ENCODE data around the gene CD3D.
"Not testable (repeated sequence)": the region's sequence is repeated elsewhere in the genome, so short reads cannot be mapped to it uniquely, and the experiment has no call there.

Gene CD3D

GRCh38 chr11:118314988-118315411 lies 27.5 kb downstream of the CD3D start:
- Histone ChIP-seq H3K27me3 (ENCODE audit: insufficient read depth, low read length) (peaks cover 11% of the 10 kb centered on the region; the same call in 1 of the 2 replicates), H3K9me3 (ENCODE audit: insufficient read depth, low read depth, low read length) (no peaks in the 10 kb centered on the region), H3K4me1 (ENCODE audit: insufficient read depth, low read length) (peaks cover 15% of the 10 kb centered on the region), H3K27ac (ENCODE audit: low read depth, low read length) (no peak overlapping the region; the same call in 1 of the 2 replicates), H3K36me3 (ENCODE audit: insufficient read depth, low read length) (no peaks in the 10 kb centered on the region), H3K4me3 (ENCODE audit: low read length) (peak overlapping the region; percentile 47), H3K9ac (ENCODE audit: low read depth, low read length) (no peak overlapping the region)
- 57% methylated on average over 6 of the region's 7 CpGs for WGBS

GRCh38 chr11:118313242-118313641 lies 29.3 kb downstream of the CD3D start:
- Histone ChIP-seq H3K4me3 (ENCODE audit: low read length) (no peak overlapping the region), H3K27me3 (ENCODE audit: insufficient read depth, low read length) (peaks cover 11% of the 10 kb centered on the region; the same call in 1 of the 2 replicates), H3K27ac (ENCODE audit: low read depth, low read length) (no peak overlapping the region), H3K9me3 (ENCODE audit: insufficient read depth, low read depth, low read length) (no peaks in the 10 kb centered on the region), H3K9ac (ENCODE audit: low read depth, low read length) (no peak overlapping the region), H3K36me3 (ENCODE audit: insufficient read depth, low read length) (no peaks in the 10 kb centered on the region), H3K4me1 (ENCODE audit: insufficient read depth, low read length) (peaks cover 15% of the 10 kb centered on the region)
- WGBS, result 88% methylated on average over 2 of the region's 4 CpGs

- Histone ChIP-seq H3K4me1 (ENCODE audit: insufficient read depth, low read length) (peaks cover 15% of the 10 kb centered on the region), H3K27ac (ENCODE audit: low read depth, low read length) (no peak overlapping the region), H3K4me3 (ENCODE audit: low read length) (no peak overlapping the region), H3K9me3 (ENCODE audit: insufficient read depth, low read depth, low read length) (no peaks in the 10 kb centered on the region), H3K36me3 (ENCODE audit: insufficient read depth, low read length) (no peaks in the 10 kb centered on the region), H3K27me3 (ENCODE audit: insufficient read depth, low read length) (peaks cover 11% of the 10 kb centered on the region; the same call in 1 of the 2 replicates), H3K9ac (ENCODE audit: low read depth, low read length) (no peak overlapping the region)
- 95% methylated on average over 2 of the region's 2 CpGs for WGBS
These were observed 30.2 kb downstream of the CD3D start for GRCh38 chr11:118312328-118312727.

- Histone ChIP-seq H3K36me3 (ENCODE audit: insufficient read depth, low read length) (no peaks in the 10 kb centered on the region), H3K27me3 (ENCODE audit: insufficient read depth, low read length) (peaks cover 6% of the 10 kb centered on the region; the same call in 1 of the 2 replicates), H3K9ac (ENCODE audit: low read depth, low read length) (no peak overlapping the region), H3K27ac (ENCODE audit: low read depth, low read length) (no peak overlapping the region), H3K4me1 (ENCODE audit: insufficient read depth, low read length) (peaks cover 13% of the 10 kb centered on the region), H3K4me3 (ENCODE audit: low read length) (no peak overlapping the region), H3K9me3 (ENCODE audit: insufficient read depth, low read depth, low read length) (no peaks in the 10 kb centered on the region)
- WGBS, result 78% methylated on average over 3 of the region's 4 CpGs
These were observed 31.0 kb downstream of the CD3D start for GRCh38 chr11:118311518-118311917.

GRCh38 chr11:118310781-118311485 lies 31.6 kb downstream of the CD3D start:
- Histone ChIP-seq H3K4me1 (ENCODE audit: insufficient read depth, low read length) (peaks cover 7% of the 10 kb centered on the region; the same call in 1 of the 2 replicates), H3K9me3 (ENCODE audit: insufficient read depth, low read depth, low read length) (no peaks in the 10 kb centered on the region), H3K4me3 (ENCODE audit: low read length) (no peak overlapping the region), H3K27me3 (ENCODE audit: insufficient read depth, low read length) (peaks cover 6% of the 10 kb centered on the region; the same call in 1 of the 2 replicates), H3K36me3 (ENCODE audit: insufficient read depth, low read length) (no peaks in the 10 kb centered on the region), H3K9ac (ENCODE audit: low read depth, low read length) (no peak overlapping the region), H3K27ac (ENCODE audit: low read depth, low read length) (no peak overlapping the region)
- no CpG with 5 or more reads among the region's 3 CpGs for WGBS

GRCh38 chr11:118310271-118310670 lies 32.2 kb downstream of the CD3D start:
- H3K4me1 ChIP-seq (ENCODE audit: insufficient read depth, low read length), result 0 out of 2 replicates have a peak, but pooled peaks cover 3% of the 10 kb centered on the region
- WGBS, result 97% methylated on average over 3 of the region's 3 CpGs
- no peak overlapping the region for H3K4me3 ChIP-seq (ENCODE audit: low read length)
- H3K27ac ChIP-seq (ENCODE audit: low read depth, low read length), result no peak overlapping the region
- H3K27me3 ChIP-seq (ENCODE audit: insufficient read depth, low read length), result peaks cover 6% of the 10 kb centered on the region; the same call in 1 of the 2 replicates
- no peak overlapping the region for H3K9ac ChIP-seq (ENCODE audit: low read depth, low read length)
- H3K9me3 ChIP-seq (ENCODE audit: insufficient read depth, low read depth, low read length), result no peaks in the 10 kb centered on the region
- H3K36me3 ChIP-seq (ENCODE audit: insufficient read depth, low read length), result no peaks in the 10 kb centered on the region

- H3K27ac ChIP-seq (ENCODE audit: low read depth, low read length); H3K4me3 ChIP-seq (ENCODE audit: low read length); H3K36me3 ChIP-seq (ENCODE audit: insufficient read depth, low read length); H3K9me3 ChIP-seq (ENCODE audit: insufficient read depth, low read depth, low read length); H3K4me1 ChIP-seq (ENCODE audit: insufficient read depth, low read length); H3K27me3 ChIP-seq (ENCODE audit: insufficient read depth, low read length); H3K9ac ChIP-seq (ENCODE audit: low read depth, low read length): not testable (repeated sequence)
- WGBS, result 100% methylated on average over 5 of the region's 5 CpGs
These were observed 33.4 kb downstream of the CD3D start for GRCh38 chr11:118308995-118309528.

GRCh38 chr11:118306556-118306955 lies 35.9 kb downstream of the CD3D start:
- WGBS, result 98% methylated on average over 2 of the region's 2 CpGs
- H3K36me3 ChIP-seq (ENCODE audit: insufficient read depth, low read length), result no peaks in the 10 kb centered on the region

GRCh38 chr11:118305726-118306125 lies 36.8 kb downstream of the CD3D start:
- no peaks in the 10 kb centered on the region for H3K9me3 ChIP-seq (ENCODE audit: insufficient read depth, low read depth, low read length)
- no peak overlapping the region for H3K4me3 ChIP-seq (ENCODE audit: low read length)
- no peaks in the 10 kb centered on the region for H3K27me3 ChIP-seq (ENCODE audit: insufficient read depth, low read length)
- H3K27ac ChIP-seq (ENCODE audit: low read depth, low read length), result no peak overlapping the region
- H3K9ac ChIP-seq (ENCODE audit: low read depth, low read length), result no peak overlapping the region
- H3K4me1 ChIP-seq (ENCODE audit: insufficient read depth, low read length), result no peaks in the 10 kb centered on the region
- no peaks in the 10 kb centered on the region for H3K36me3 ChIP-seq (ENCODE audit: insufficient read depth, low read length)
- 76% methylated on average over 8 of the region's 8 CpGs for WGBS

More at GRCh38 chr11:118306556-118306955, 35.9 kb downstream of the CD3D start:
- no peaks in the 10 kb centered on the region for H3K27me3 ChIP-seq (ENCODE audit: insufficient read depth, low read length)
- no peak overlapping the region for H3K4me3 ChIP-seq (ENCODE audit: low read length)
- no peaks in the 10 kb centered on the region for H3K9me3 ChIP-seq (ENCODE audit: insufficient read depth, low read depth, low read length)
- H3K9ac ChIP-seq (ENCODE audit: low read depth, low read length), result no peak overlapping the region
- H3K27ac ChIP-seq (ENCODE audit: low read depth, low read length), result no peak overlapping the region
- no peaks in the 10 kb centered on the region for H3K4me1 ChIP-seq (ENCODE audit: insufficient read depth, low read length)

- Histone ChIP-seq H3K27ac (ENCODE audit: low read depth, low read length) (no peak within 1 kb of the TSS), H3K27me3 (ENCODE audit: insufficient read depth, low read length) (no peaks in the 10 kb centered on the region), H3K9me3 (ENCODE audit: insufficient read depth, low read depth, low read length) (no peaks in the 10 kb centered on the region), H3K9ac (ENCODE audit: low read depth, low read length) (no peak within 1 kb of the TSS), H3K4me1 (ENCODE audit: insufficient read depth, low read length) (no peaks in the 10 kb centered on the region), H3K4me3 (ENCODE audit: low read length) (no peak within 1 kb of the TSS), H3K36me3 (ENCODE audit: insufficient read depth, low read length) (no peaks in the 10 kb centered on the region)
- 88% methylated on average over 8 of the region's 8 CpGs for WGBS
These were observed 37.8 kb downstream of the CD3D start, which contains the start of gene CD3E for GRCh38 chr11:118304568-118305248. CD3E (plus strand) TSS chr11:118304730; CDS start chr11:118304953, 223 bp downstream.

GRCh38 chr11:118304227-118304567 lies 38.3 kb downstream of the CD3D start:
- no peaks in the 10 kb centered on the region for H3K4me1 ChIP-seq (ENCODE audit: insufficient read depth, low read length)
- 100% methylated on average over 1 of the region's 1 CpG for WGBS
- H3K36me3 ChIP-seq (ENCODE audit: insufficient read depth, low read length), result no peaks in the 10 kb centered on the region
- no peak overlapping the region for H3K27ac ChIP-seq (ENCODE audit: low read depth, low read length)
- no peak overlapping the region for H3K4me3 ChIP-seq (ENCODE audit: low read length)
- no peaks in the 10 kb centered on the region for H3K9me3 ChIP-seq (ENCODE audit: insufficient read depth, low read depth, low read length)
- no peak overlapping the region for H3K9ac ChIP-seq (ENCODE audit: low read depth, low read length)
- H3K27me3 ChIP-seq (ENCODE audit: insufficient read depth, low read length), result no peaks in the 10 kb centered on the region

Data from HUES64 (cell line).